ENCODE data around the gene NLRP13.
"Not testable (repeated sequence)": the region's sequence is repeated elsewhere in the genome, so short reads cannot be mapped to it uniquely, and the experiment has no call there.

Gene NLRP13

DNA sequence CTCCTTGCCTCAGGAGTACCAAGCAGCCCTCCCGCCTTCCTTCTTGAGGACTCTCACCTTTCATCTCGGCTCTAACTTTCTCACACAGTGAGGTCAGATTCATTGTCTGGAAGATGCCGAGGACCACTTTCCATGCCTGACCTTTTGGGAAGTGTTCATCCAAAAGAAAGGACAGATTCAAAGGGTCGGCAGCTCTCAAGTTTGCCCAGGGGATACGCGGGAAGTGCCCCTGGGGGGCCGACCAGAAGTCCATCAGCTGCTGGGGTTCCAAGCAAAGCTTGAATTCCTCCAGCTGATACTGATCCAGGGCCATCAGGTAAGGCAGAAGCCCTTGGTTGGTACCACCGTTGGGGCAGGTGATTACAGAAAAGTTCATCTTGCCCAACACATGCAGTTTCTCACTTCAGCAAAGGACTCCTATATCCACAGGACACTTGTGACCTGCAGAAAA, at the start of gene NLRP13:
TSS of gene NLRP13 (minus strand) at position 401 of the 451 bp plus-strand sequence. CDS start at position 376, 25 bp downstream.
- DNase-seq (ENCODE audit: low spot score) = no peak

DNA sequence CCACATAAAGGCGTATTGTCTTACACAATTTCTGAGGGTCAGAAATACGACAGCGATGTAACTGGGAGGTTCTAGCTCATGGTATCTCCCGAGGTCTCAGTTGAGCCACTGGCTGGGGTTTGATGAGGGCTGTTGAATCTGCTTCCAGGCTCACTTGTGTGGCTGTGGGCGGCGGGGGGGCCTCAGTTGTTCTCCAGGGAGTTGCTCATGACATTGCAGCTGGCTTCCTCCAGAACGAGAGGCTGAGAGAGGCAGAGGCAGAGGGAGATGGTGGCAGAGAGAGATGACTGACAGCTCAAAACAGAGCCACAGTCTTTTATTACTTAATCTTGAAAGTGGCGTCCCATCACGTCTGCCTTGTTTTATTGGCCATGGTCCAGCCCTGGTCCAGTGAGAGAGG, 48.3 kb upstream of the NLRP13 start:
- no peak for DNase-seq (ENCODE audit: low spot score)

GRCh38 chr19:55973982-55974381, 41.8 kb upstream of the NLRP13 start:
- no peak for DNase-seq (ENCODE audit: low spot score)

- DNase-seq (ENCODE audit: low spot score) = no peak
Observed at GRCh38 chr19:55962186-55962585, 30.1 kb upstream of the NLRP13 start.

DNA sequence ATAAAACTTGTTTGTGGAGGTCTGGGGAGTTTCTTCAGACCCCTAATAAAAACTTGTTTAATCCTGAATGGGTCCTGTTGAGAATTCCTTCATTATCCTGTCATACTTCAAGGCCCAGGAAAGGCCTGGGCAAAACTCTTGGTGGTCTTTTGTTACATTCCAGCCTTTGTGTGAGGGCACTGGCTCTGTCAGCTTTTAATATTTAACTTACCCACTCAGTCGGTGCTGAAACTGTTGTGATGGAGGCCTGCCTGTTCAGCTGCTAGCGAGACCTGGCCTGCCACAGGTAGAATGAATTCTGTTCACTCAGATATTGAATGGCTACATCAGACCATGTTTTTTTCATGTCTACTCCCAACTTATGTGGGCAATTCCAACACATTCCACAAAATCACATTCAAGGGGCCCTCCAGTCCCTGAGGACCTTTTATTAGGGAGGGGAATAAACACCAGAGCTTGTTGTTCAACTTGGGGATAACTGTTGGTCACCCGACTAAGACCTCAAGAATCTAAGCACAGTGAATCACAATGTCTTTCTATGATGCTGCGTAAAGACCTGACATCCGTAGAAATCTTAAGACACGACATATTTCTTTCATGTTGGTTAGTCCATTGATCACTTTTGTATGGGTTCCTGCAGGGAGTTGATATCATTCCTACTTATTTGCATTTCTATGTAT, 28.0 kb upstream of the NLRP13 start:
- no peak for DNase-seq (ENCODE audit: low spot score)

- DNase-seq (ENCODE audit: low spot score) = no peak
Observed at GRCh38 chr19:55958356-55958755, 26.2 kb upstream of the NLRP13 start.

DNA sequence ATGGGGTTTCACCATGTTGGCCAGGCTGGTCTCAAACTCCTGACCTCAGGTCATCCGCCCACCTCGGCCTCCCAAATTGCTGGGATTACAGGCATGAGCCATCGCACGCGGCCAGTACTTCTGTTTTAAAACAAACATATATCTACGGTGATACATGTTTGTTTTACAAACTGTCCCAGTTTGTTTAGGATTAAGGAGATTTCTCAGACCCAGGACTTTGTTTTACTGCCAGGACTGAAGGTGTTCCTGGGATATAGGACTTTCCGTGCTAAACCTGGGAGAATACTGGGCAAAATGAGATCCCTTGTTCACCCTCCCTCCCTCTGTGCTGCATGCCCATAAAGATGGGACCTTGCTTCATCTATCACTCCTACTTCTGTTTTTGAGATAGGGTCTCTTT, 24.3 kb upstream of the NLRP13 start:
- no peak for DNase-seq (ENCODE audit: low spot score)

- not testable (repeated sequence) for DNase-seq (ENCODE audit: low spot score)
Observed at GRCh38 chr19:55950566-55950965, 18.4 kb upstream of the NLRP13 start.

GRCh38 chr19:55947532-55947931, 15.4 kb upstream of the NLRP13 start, which contains the start of gene NLRP8:
TSS of gene NLRP8 (plus strand) at chr19:55947832.
- no peak for DNase-seq (ENCODE audit: low spot score)

- DNase-seq (ENCODE audit: low spot score) = no peak
Observed at GRCh38 chr19:55940306-55940705, 8.2 kb upstream of the NLRP13 start.

GRCh38 chr19:55939206-55939605, 7.1 kb upstream of the NLRP13 start:
- DNase-seq (ENCODE audit: low spot score) = no peak

GRCh38 chr19:55935206-55935605, 3.1 kb upstream of the NLRP13 start:
- DNase-seq (ENCODE audit: low spot score) = no peak

- no peak for DNase-seq (ENCODE audit: low spot score)
Observed at GRCh38 chr19:55930996-55931515, 1.1 kb downstream of the NLRP13 start.

- DNase-seq (ENCODE audit: low spot score) = not testable (repeated sequence)
Observed at GRCh38 chr19:55929258-55929657, 2.9 kb downstream of the NLRP13 start.

DNA sequence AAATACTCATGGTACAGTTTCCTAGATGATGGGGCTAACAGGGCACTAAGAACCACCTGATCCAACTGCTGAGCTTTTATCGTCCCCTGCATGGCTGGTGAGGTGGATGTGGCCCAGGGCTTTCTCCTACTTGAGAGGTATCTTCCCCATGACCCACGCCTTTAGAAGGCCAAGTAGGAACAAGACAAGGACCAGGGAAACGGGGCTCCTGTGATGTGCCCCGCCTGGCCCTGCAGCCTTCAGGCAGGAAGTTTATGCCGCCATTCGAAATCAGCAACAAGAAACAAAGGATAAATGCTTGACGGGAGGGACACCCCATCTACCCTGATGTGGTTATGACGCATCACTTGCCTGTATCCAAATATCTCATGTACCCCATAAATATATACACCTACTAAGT, 4.1 kb downstream of the NLRP13 start:
- DNase-seq (ENCODE audit: low spot score) = no peak

DNA sequence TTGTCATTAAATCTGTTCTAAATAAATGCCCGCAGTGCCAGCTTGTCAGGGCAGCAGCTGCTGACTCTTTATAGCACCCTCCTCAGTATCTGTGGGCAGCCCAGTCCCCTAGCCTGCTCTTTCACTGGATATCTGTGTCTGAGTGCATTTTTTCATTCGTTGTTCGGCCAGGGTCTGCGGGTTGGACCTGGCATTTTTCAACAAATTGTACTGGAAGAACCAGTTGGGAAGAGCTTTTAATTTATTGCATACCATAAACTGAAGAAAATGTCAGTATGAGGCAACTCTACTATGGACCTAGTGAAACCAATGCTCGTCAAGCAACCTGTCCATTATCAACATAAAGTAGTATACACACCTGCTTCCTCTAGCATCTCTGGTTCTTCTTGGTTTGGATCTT, 8.6 kb downstream of the NLRP13 start:
- no peak for DNase-seq (ENCODE audit: low spot score)

DNA sequence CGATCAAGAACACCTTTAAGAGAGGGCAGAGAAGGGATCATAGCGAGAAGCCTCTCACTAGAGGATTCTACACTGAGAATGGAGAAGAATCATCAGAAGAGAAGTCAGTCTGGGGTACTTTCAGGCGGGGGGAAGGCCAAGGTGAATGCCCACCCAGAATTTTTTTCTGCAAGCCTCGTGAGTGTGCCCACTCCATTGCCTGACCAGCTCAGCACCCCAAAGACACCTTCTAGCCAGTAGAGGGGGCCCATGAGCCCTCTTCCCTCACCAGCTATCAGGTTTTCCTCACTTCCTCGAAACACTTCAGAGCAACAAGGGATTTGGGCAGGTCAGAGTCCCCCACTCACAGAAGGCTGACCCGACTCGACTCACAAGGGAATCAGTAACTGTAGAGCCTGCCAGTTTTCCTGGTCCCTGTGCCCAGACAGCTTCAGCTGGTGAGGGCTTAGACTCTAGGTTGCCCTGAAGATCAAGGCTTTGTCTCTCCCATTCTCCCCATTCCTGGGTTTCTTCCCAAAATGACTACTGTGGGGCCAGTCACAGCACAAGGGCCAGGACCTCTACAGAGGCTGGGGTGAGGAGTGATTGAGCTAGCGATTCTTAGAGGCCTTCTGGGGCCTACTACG, 18.4 kb downstream of the NLRP13 start:
- DNase-seq (ENCODE audit: low spot score) = no peak

DNA sequence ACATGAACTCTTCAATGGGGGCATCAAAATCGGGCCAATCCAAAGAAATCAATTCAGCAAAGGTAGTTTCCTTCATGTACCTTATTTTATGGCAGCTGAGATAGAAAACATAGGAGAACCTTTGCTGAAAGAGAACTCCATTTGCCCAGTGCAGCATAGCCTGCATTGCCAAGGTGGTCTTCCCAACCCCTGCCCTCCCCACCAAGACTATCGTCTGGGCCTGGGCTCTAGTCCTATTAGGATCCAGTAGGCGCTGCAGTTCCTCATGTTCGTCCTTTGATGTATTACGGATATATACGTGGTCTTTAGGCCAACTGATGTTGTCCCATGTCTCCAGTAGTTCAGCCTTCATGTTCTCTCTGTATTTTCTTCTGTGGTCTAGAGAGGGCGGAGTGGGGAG, 19.2 kb downstream of the NLRP13 start:
- no peak for DNase-seq (ENCODE audit: low spot score)

DNA sequence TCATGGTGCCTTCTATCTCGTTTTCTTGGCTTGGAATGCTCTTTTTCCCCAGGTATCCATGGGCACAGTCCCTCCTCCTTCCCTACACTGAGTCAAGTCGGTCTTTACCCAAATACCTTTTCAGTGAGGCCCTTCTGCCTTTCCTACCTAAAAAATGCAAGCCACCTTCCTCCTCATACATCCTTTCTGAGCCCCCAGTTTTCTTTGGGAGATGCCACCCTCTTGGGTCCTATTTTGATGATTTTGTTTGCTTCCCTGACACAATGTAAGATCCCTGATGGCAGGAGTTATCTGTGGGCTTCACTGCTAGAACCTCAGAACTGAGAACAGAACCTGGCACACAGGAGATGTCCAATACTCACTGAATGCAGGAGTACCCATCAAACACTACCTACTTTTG, 22.3 kb downstream of the NLRP13 start:
- no peak for DNase-seq (ENCODE audit: low spot score)

DNA sequence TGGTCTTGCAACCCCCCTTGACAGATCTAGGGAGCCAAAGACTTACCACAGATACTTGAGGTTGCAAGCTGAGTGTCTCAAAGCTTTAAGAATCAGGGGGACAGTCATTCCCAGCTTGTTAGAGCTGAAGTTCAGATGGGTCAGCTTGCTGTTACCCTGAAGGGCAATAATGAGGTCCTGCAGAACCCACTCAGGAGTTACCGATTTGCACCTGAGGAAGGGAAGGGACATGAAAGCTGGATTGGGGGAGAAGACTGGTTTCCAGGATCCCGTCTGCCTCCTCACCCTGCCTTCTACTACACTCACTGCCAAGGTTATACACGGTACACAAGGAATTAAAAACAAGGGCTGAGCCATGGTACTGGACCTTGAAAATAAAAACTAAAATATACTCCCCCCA, 24.4 kb downstream of the NLRP13 start:
- DNase-seq (ENCODE audit: low spot score) = no peak

DNA sequence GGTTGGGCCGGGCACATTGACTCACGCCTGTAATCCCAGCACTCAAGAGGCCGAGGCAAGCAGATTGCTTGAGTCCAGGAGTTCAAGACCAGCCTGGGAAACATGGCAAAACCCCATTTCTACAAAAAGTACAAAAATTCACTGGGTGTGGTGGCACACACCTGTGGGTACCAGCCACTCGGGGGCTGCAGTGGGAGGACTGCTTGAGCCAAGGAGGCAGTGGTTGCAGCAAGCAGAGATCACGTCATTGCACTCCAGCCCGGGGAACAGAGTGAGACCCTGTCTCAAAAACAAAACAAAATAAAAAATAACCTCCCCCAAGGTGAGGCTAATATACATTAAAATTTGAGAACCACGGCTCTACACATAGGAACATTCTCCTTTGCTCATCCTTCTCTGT, 24.9 kb downstream of the NLRP13 start:
- no peak for DNase-seq (ENCODE audit: low spot score)

- no peak for DNase-seq (ENCODE audit: low spot score)
Observed at GRCh38 chr19:55902080-55902751, 29.9 kb downstream of the NLRP13 start.
